ENCODE measurements around the gene IFITM10.

The IFITM10 gene

GRCh38 chr11:1750481-1750839 is at the start of gene IFITM10:
Gene IFITM10 (minus strand): TSS chr11:1750595. CDS start chr11:1750442, 153 bp downstream.
- DNase-seq (ENCODE audit: low read depth in 2 of 2) = no peak

- no peak for DNase-seq (ENCODE audit: low read depth in 2 of 2)
These were observed 47.2 kb upstream of the IFITM10 start for GRCh38 chr11:1797391-1798125.

- DNase-seq (ENCODE audit: low read depth in 2 of 2) = no peak
These were observed 46.1 kb upstream of the IFITM10 start for GRCh38 chr11:1796413-1797011.

GRCh38 chr11:1793081-1793480 is 42.7 kb upstream of the IFITM10 start:
- DNase-seq (ENCODE audit: low read depth in 2 of 2) = no peak

GRCh38 chr11:1792461-1792860 is 42.1 kb upstream of the IFITM10 start:
- no peak for DNase-seq (ENCODE audit: low read depth in 2 of 2)

- no peak for DNase-seq (ENCODE audit: low read depth in 2 of 2)
These were observed 41.5 kb upstream of the IFITM10 start for GRCh38 chr11:1791912-1792311.

GRCh38 chr11:1786466-1786865 is 36.1 kb upstream of the IFITM10 start:
- no peak for DNase-seq (ENCODE audit: low read depth in 2 of 2)

- no peak for DNase-seq (ENCODE audit: low read depth in 2 of 2)
These were observed 35.5 kb upstream of the IFITM10 start for GRCh38 chr11:1785749-1786413.

GRCh38 chr11:1784761-1785650 is 34.6 kb upstream of the IFITM10 start:
- no peak for DNase-seq (ENCODE audit: low read depth in 2 of 2)

- no peak for DNase-seq (ENCODE audit: low read depth in 2 of 2)
These were observed 33.5 kb upstream of the IFITM10 start for GRCh38 chr11:1783725-1784529.

GRCh38 chr11:1782831-1783724 is 32.7 kb upstream of the IFITM10 start:
- DNase-seq (ENCODE audit: low read depth in 2 of 2) = peak; percentile 3 to 10

GRCh38 chr11:1782031-1782590 is 31.7 kb upstream of the IFITM10 start:
- DNase-seq (ENCODE audit: low read depth in 2 of 2) = no peak

- no peak for DNase-seq (ENCODE audit: low read depth in 2 of 2)
These were observed 31.2 kb upstream of the IFITM10 start for GRCh38 chr11:1781593-1781975.

- DNase-seq (ENCODE audit: low read depth in 2 of 2) = no peak
These were observed 30.6 kb upstream of the IFITM10 start for GRCh38 chr11:1780700-1781592.

GRCh38 chr11:1779806-1780699 is 29.7 kb upstream of the IFITM10 start:
- DNase-seq (ENCODE audit: low read depth in 2 of 2) = no peak

- no peak for DNase-seq (ENCODE audit: low read depth in 2 of 2)
These were observed 28.8 kb upstream of the IFITM10 start for GRCh38 chr11:1779034-1779805.

Data from fibroblast of skin of left quadriceps (primary cell).